Panc1 (cell line): ENCODE data around the gene REC114. TPM values are rescaled to one million over a fixed set of nuclear protein-coding genes. Genes with fewer than 3 reads are reported as not detected.

Experiments
- ATAC-seq: fragments of 200-7000 bp; cut with Tn5 transposase; 2 replicates; pipeline ENCODE4 v1.9.1; 2020; ENCODE audit warnings: mild to moderate bottlenecking, moderate library complexity
- BruUV-seq: library from RNA; stranded (reverse); fragments of 400-500 nt; replicated peaks from 2 replicates; lab custom pipeline; 2021; lab: Mats Ljungman, UMichigan
- CTCF ChIA-PET: fragments of 300-600 bp; sonication (Branson Sonifier 250); formaldehyde crosslinking; loops from one replicate; lab custom pipeline; 2022; ENCODE audit warnings: antibody characterized with exemption; lab: Charles Lee
- POLR2A ChIA-PET: fragments of 300-600 bp; sonication (Branson Sonifier 250); formaldehyde crosslinking; loops from one replicate; lab custom pipeline; 2022; ENCODE audit warnings: antibody characterized with exemption; lab: Charles Lee
- DNase-seq: peaks from one replicate; pipeline ENCODE4 v3.0.0-alpha.2; 2010; ENCODE audit warnings: low read depth, low spot score
- H3K27ac ChIP-seq: 2 replicates; pipeline ENCODE4 v1.5.1; 2011; ENCODE audit warnings: mild to moderate bottlenecking, low read length, inconsistent platforms
- H3K27me3 ChIP-seq: fragments of 200-500 bp; sonication (Bioruptor generic); 2 replicates; pipeline ENCODE4 v1.6.0; 2014; ENCODE audit warnings: low read length, inconsistent platforms; ENCODE audit not compliant: control insufficient read depth, insufficient read depth
- H3K36me3 ChIP-seq: fragments of 200-500 bp; sonication (Bioruptor generic); 2 replicates; pipeline ENCODE4 v1.5.1; 2014; ENCODE audit warnings: inconsistent platforms, mild to moderate bottlenecking, low read length, moderate library complexity; ENCODE audit not compliant: control insufficient read depth, insufficient read depth
- H3K4me1 ChIP-seq: 2 replicates; pipeline ENCODE4 v1.5.1; 2011; ENCODE audit warnings: inconsistent platforms, mild to moderate bottlenecking, low read length, moderate library complexity; ENCODE audit not compliant: control insufficient read depth, insufficient read depth
- H3K4me3 ChIP-seq, 2 experiments: 2 replicates each; pipeline ENCODE4 v1.5.1; 2011 to 2012; ENCODE audit warnings: low read depth in 2 of 2, low read length in 2 of 2, mild to moderate bottlenecking in 2 of 2, inconsistent platforms in 1 of 2, moderate library complexity in 1 of 2
- H3K9me3 ChIP-seq: fragments of 200-500 bp; sonication (Bioruptor generic); 2 replicates; pipeline ENCODE4 v1.5.1; 2014; ENCODE audit warnings: low read depth, mild to moderate bottlenecking, inconsistent platforms, low read length, moderate library complexity; ENCODE audit not compliant: control insufficient read depth, insufficient read depth
- CTCF ChIP-seq: fragments of 450-650 bp; IDR thresholded peaks from 2 replicates; pipeline ENCODE4 v1.5.1; 2017; ENCODE audit warnings: mild to moderate bottlenecking
- POLR2AphosphoS5 ChIP-seq: IDR thresholded peaks from 2 replicates; pipeline ENCODE4 v1.6.1; 2012; ENCODE audit warnings: mild to moderate bottlenecking, low read depth, low read length, moderate library complexity
- REST ChIP-seq, 2 experiments: IDR thresholded peaks; 2 replicates each; pipeline ENCODE4 v1.6.1; 2011 to 2012; ENCODE audit warnings: low read depth in 2 of 2, control low read depth in 1 of 2, low read length in 1 of 2, mild to moderate bottlenecking in 1 of 2, moderate library complexity in 1 of 2; ENCODE audit not compliant: insufficient read depth in 1 of 2
- SIN3A ChIP-seq: IDR thresholded peaks from 2 replicates; pipeline ENCODE4 v1.6.1; 2012; ENCODE audit warnings: low read depth, mild to moderate bottlenecking, low read length, moderate library complexity, borderline replicate concordance; ENCODE audit not compliant: insufficient read depth
- TCF7L2 ChIP-seq: IDR thresholded peaks from 2 replicates; pipeline ENCODE4 v1.6.1; 2011; ENCODE audit warnings: mild to moderate bottlenecking, low read depth, low read length, inconsistent platforms
- in situ Hi-C: cut with HindIII; loops from 2 replicates; pipeline ENCODE4 v1.10.0; 2016; ENCODE audit warnings: low sequenced_read_pairs, low pct_unique_long_range_greater_than_20kb
- intact Hi-C: fragments of 100-400 bp; cut with micrococcal nuclease; formaldehyde crosslinking; loops from one replicate; pipeline ENCODE4 v1.10.0; 2022; ENCODE audit not compliant: unreplicated experiment
- total RNA-seq: library from RNA; stranded (reverse); gene quantifications from one replicate; pipeline ENCODE4 v1.2.1, GENCODE V29; 2021; ENCODE audit not compliant: unreplicated experiment

The REC114 gene
- total RNA-seq, 1 experiment from 2014 or later = not detected

GRCh38 chr15:73608475-73608874, 165.5 kb downstream of the REC114 start:
- no peak overlapping the region for H3K4me3 ChIP-seq
- no peaks in the 10 kb centered on the region for H3K36me3 ChIP-seq
- TF ChIP-seq TCF7L2 (no peak), POLR2AphosphoS5 (no peak), SIN3A (no peak), CTCF (no peak), REST (IDR thresholded peaks at IDR 0.05; ENCODE audit: insufficient read depth in 1 of 2, low read depth in 2 of 2, low read length in 1 of 2) (no peak)
- H3K4me1 ChIP-seq = peaks cover 6% of the 10 kb centered on the region; the same call in 1 of the 2 replicates
- H3K27me3 ChIP-seq = no peaks in the 10 kb centered on the region
- CTCF ChIA-PET = no interaction called here
- in situ Hi-C loops = no loop called here
- POLR2A ChIA-PET = no interaction called here
- BruUV-seq = no TSS peak
- H3K27ac ChIP-seq = no peak overlapping the region
- ATAC-seq (no peak), DNase-seq (no peak)
- intact Hi-C loops = no loop called here
- H3K9me3 ChIP-seq = no peaks in the 10 kb centered on the region

DNA sequence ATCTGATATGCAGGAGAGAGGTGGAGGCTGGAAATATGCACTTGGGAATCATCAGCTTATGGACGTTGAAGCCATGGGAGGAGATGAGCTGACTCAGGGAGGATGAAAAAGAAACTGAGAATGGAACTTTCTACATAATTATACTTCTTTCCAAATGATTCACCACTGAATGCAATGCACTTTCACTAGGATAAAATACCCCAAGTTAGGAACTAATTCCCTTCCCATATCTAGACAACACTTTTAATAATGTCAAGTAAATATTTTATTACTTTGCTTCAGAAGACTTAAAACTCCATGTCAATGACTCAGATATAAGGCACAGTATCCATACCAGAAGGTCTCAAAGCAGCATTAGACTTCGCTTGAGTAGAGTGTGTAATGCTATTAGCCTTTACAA, 166.0 kb downstream of the REC114 start:
- no peak for DNase-seq
- H3K4me3 ChIP-seq = no peak overlapping the region
- in situ Hi-C loops = no loop called here
- no peaks in the 10 kb centered on the region for H3K27me3 ChIP-seq
- TF ChIP-seq SIN3A (no peak), REST (IDR thresholded peaks at IDR 0.05; ENCODE audit: insufficient read depth in 1 of 2, low read depth in 2 of 2, low read length in 1 of 2) (no peak), POLR2AphosphoS5 (no peak), CTCF (no peak), TCF7L2 (no peak)
- H3K9me3 ChIP-seq = no peaks in the 10 kb centered on the region
- ATAC-seq = no peak
- CTCF ChIA-PET = no interaction called here
- intact Hi-C loops = no loop called here
- POLR2A ChIA-PET = no interaction called here
- H3K27ac ChIP-seq = no peak overlapping the region
- no peaks in the 10 kb centered on the region for H3K36me3 ChIP-seq
- H3K4me1 ChIP-seq = peaks cover 6% of the 10 kb centered on the region; the same call in 1 of the 2 replicates
- BruUV-seq = no TSS peak

Other genes with a start within 250 kb of the REC114 start
- gene HCN4, start 74.2 kb upstream of the REC114 start, total RNA-seq = 0.15 TPM
- 151 TPM for gene NPTN, start 190.2 kb downstream of the REC114 start, total RNA-seq
- 99.1 TPM for gene CD276, start 241.2 kb downstream of the REC114 start, total RNA-seq